HL-60 (cell line): ENCODE data around the gene RASSF8.

Experiments used
- DNase-seq, 2 experiments: peaks; one replicate each; pipeline ENCODE4 v3.0.0-alpha.2; 2010 to 2020; ENCODE audit warnings: low read depth in 1 of 2, low spot score in 1 of 2
- H3K27ac ChIP-seq: fragments of 250-450 bp; sonication (Bioruptor Pico); replicated peaks from 2 replicates; pipeline ENCODE4 v1.5.1; 2020; ENCODE audit warnings: mild to moderate bottlenecking, moderate library complexity
- H3K27me3 ChIP-seq: fragments of 250-450 bp; sonication (Bioruptor Pico); 2 replicates; pipeline ENCODE4 v1.5.1; 2021; ENCODE audit warnings: mild to moderate bottlenecking, moderate library complexity; ENCODE audit not compliant: insufficient read depth, poor library complexity, severe bottlenecking
- H3K4me3 ChIP-seq: replicated peaks from 2 replicates; pipeline ENCODE4 v1.5.1; 2011; ENCODE audit warnings: mild to moderate bottlenecking, control low read depth, low read length; ENCODE audit not compliant: insufficient read depth
- GABPA ChIP-seq: IDR thresholded peaks from 2 replicates; pipeline ENCODE4 v1.6.1; 2012; ENCODE audit warnings: low read depth
- POLR2AphosphoS5 ChIP-seq: IDR thresholded peaks from 2 replicates; pipeline ENCODE4 v1.6.1; 2012; ENCODE audit warnings: low read depth
- SPI1 ChIP-seq: IDR thresholded peaks from 2 replicates; pipeline ENCODE4 v1.6.1; 2012; ENCODE audit warnings: low read depth, mild to moderate bottlenecking, borderline replicate concordance
- TF ChIP-seq, protein P1 (sequence below): IDR thresholded peaks from one replicate; pipeline ENCODE4 v1.5.1; 2011; ENCODE audit warnings: low read length, control low read depth, inconsistent platforms; ENCODE audit not compliant: insufficient read depth
- TF ChIP-seq, protein P2 (sequence below): IDR thresholded peaks from 2 replicates; pipeline ENCODE4 v1.6.1; 2012; ENCODE audit warnings: low read depth; ENCODE audit not compliant: insufficient replicate concordance

Gene RASSF8

DNA sequence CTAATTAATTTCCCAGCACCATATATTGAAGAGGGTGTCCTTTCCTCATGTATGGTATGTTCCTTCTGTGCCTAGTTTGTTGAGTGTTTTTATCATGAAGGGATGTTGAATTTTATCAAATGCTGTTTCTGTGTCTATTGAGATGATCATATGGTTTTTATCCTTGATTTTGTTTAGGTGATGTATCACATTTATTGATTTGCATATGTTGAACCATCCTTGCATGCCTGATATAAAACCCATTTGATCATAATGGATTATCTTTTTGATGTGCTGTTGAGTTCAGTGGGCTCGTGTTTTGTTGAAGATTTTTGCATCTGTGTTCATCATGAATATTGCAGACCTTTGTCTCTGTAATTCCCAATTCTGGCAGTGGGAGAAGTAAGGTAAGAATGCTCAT, 44.6 kb downstream of the RASSF8 start:
- TF ChIP-seq GABPA, result no peak
- TF ChIP-seq SPI1, result no peak
- TF ChIP-seq, protein P1, sequence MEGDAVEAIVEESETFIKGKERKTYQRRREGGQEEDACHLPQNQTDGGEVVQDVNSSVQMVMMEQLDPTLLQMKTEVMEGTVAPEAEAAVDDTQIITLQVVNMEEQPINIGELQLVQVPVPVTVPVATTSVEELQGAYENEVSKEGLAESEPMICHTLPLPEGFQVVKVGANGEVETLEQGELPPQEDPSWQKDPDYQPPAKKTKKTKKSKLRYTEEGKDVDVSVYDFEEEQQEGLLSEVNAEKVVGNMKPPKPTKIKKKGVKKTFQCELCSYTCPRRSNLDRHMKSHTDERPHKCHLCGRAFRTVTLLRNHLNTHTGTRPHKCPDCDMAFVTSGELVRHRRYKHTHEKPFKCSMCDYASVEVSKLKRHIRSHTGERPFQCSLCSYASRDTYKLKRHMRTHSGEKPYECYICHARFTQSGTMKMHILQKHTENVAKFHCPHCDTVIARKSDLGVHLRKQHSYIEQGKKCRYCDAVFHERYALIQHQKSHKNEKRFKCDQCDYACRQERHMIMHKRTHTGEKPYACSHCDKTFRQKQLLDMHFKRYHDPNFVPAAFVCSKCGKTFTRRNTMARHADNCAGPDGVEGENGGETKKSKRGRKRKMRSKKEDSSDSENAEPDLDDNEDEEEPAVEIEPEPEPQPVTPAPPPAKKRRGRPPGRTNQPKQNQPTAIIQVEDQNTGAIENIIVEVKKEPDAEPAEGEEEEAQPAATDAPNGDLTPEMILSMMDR, result no peak
- TF ChIP-seq POLR2AphosphoS5, result no peak
- TF ChIP-seq, protein P2, sequence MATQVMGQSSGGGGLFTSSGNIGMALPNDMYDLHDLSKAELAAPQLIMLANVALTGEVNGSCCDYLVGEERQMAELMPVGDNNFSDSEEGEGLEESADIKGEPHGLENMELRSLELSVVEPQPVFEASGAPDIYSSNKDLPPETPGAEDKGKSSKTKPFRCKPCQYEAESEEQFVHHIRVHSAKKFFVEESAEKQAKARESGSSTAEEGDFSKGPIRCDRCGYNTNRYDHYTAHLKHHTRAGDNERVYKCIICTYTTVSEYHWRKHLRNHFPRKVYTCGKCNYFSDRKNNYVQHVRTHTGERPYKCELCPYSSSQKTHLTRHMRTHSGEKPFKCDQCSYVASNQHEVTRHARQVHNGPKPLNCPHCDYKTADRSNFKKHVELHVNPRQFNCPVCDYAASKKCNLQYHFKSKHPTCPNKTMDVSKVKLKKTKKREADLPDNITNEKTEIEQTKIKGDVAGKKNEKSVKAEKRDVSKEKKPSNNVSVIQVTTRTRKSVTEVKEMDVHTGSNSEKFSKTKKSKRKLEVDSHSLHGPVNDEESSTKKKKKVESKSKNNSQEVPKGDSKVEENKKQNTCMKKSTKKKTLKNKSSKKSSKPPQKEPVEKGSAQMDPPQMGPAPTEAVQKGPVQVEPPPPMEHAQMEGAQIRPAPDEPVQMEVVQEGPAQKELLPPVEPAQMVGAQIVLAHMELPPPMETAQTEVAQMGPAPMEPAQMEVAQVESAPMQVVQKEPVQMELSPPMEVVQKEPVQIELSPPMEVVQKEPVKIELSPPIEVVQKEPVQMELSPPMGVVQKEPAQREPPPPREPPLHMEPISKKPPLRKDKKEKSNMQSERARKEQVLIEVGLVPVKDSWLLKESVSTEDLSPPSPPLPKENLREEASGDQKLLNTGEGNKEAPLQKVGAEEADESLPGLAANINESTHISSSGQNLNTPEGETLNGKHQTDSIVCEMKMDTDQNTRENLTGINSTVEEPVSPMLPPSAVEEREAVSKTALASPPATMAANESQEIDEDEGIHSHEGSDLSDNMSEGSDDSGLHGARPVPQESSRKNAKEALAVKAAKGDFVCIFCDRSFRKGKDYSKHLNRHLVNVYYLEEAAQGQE, result no peak
- Histone ChIP-seq H3K27me3 (no peaks in the 10 kb centered on the region), H3K27ac (no peak overlapping the region), H3K4me3 (no peak overlapping the region)
- no peak for DNase-seq

DNA sequence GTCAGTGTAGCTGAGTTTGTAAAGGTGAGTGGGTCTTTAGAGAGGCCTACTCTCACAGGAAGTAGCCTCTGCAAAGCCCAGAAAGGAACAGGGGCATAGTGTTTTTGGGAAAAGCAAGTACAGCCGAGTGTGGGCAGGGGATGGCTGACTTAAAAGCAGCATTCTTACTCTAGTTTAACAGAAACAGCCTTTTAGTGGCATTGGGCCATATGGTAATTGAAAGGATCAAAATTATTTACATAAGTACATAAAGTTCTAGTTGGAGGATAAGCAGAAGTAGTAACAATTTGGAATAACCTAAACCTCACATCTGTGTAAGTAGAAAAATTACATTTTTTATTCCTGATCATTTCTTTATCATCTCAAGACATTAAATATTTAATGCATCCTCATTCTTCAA, 49.1 kb downstream of the RASSF8 start:
- Histone ChIP-seq H3K27me3 (no peaks in the 10 kb centered on the region), H3K27ac (no peak overlapping the region), H3K4me3 (no peak overlapping the region)
- TF ChIP-seq SPI1 (no peak), POLR2AphosphoS5 (no peak), GABPA (no peak)
- TF ChIP-seq, protein P2, result no peak
- TF ChIP-seq, protein P1, result no peak
- no peak for DNase-seq

DNA sequence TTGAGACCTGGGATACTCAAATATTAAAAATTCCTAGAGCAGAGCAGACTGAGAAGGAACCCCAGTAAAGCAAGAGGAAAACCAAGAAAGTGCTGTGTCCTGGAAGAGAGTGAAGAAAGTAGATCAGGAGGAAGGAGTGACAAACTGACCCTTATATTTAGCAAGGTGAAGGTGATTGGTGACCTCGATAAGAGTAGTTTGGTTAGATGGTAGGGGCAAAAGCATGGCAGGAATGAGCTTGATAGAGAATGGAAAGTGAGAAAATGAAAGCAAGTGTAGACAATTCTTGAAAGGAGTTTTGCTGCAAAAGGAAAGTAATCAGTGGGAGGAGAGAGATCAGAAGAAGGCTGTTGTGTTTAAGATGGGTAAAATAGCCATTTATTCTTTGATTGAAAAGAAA, 51.1 kb downstream of the RASSF8 start:
- H3K4me3 ChIP-seq, result no peak overlapping the region
- H3K27me3 ChIP-seq, result no peaks in the 10 kb centered on the region
- no peak for DNase-seq
- H3K27ac ChIP-seq, result no peak overlapping the region
- no peak for TF ChIP-seq GABPA
- TF ChIP-seq POLR2AphosphoS5, result no peak
- TF ChIP-seq, protein P2, result no peak
- TF ChIP-seq, protein P1, result no peak
- no peak for TF ChIP-seq SPI1
